Epithelial cell of esophagus (primary cell): ENCODE measurements around the gene MVB12A.

Source experiments
- DNase-seq: peaks from one replicate; pipeline ENCODE4 v3.0.0; 2010; ENCODE audit warnings: low read depth
- H3K4me3 ChIP-seq: 2 replicates; pipeline ENCODE4 v1.5.1; 2011; ENCODE audit warnings: mild to moderate bottlenecking, low read length, control low read depth
- CTCF ChIP-seq: IDR thresholded peaks from 2 replicates; pipeline ENCODE4 v1.5.1; 2011; ENCODE audit warnings: low read depth, mild to moderate bottlenecking, low read length, control low read depth, inconsistent platforms; ENCODE audit not compliant: insufficient read depth; ENCODE audit errors: missing control alignments

MVB12A gene

GRCh38 chr19:17424743-17425365 lies 5.0 kb downstream of the MVB12A start:
- TF ChIP-seq CTCF = peak; percentile 61
- DNase-seq = peak; percentile 36
- H3K4me3 ChIP-seq = no peak overlapping the region

DNA sequence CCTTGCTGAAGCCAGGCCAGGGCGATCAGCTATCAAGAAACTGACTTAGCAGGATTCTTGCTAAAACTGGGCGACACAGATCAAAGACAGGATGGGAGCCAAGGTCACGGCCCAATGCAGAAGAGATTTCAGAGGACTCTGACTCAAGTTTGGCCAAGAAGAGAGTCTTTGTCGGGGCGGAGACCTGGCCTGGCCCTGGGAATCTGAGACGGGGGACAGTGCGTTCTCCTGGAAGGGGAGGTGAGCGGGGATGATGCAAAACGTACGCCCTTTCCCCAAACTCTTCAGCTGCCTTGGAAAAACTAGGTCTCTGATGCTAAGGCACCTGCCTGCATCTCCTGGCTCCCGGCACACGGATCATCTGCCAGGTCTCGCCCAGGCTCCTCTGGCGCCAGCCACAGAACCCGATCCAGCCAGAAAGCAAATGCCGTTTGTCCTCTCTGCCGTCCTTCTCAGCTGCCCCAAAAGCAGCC lies 9.8 kb downstream of the MVB12A start:
- DNase-seq = no peak
- TF ChIP-seq CTCF = no peak
- H3K4me3 ChIP-seq = no peak overlapping the region

DNA sequence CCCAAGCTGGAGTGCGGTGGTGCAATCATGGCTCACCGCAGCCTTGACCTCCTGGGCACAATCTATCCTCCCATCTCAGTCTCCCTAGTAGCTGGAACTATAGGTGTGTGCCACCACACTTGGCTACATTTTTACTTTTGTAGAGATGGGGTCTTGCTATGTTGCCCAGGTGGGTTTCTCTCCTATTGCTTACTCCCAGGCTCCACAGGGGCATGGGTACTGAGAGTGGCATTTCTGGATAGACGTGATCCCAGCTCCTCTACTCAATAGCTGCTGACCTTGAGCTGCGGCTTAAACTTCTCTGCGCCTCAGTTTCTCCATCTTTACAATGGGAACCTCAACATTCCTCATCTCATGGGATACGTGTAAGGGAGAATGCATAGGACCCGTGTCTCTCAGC lies 11.6 kb downstream of the MVB12A start:
- no peak for TF ChIP-seq CTCF
- H3K4me3 ChIP-seq = no peak overlapping the region
- DNase-seq = no peak

GRCh38 chr19:17435218-17435617 lies 15.4 kb downstream of the MVB12A start:
- H3K4me3 ChIP-seq = no peak overlapping the region
- DNase-seq = no peak
- TF ChIP-seq CTCF = no peak

DNA sequence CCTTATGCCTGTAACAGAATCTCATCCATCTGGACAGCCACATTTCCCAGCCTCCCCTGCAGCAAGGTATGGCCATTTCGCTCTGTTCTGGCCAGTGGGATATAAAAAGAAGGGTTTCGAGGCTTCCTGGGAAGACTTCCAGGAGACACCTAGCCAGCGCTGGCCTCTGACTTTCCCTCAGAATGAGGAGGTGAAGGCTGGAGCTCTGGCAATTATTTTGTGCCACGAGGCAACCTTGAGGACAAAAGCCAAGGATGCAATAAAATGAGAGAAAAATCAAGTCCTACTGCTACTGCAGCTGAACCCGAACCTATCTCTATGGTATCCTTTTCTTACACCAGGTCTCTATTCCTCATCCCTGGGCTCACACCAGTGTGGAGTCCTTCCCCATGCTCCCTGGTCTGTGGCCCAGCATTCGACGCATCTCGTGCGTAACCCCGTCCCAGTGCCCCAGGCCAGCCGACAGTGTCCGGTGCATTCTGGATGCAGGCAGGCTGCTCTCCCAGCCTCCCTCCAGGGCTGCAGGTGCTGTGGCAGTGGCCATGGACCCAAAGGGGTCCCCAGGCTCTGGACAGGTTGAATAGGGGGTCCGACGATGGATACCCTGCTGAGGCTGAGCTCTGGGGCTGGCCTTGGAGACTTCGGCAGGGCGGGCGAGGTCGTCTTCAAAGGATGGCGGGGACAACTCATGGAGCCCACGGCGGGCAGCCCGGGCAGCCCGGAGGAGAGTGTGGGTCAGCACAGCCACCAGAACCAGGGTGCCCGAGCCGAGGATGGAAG lies 16.4 kb downstream of the MVB12A start:
- TF ChIP-seq CTCF = no peak
- no peak overlapping the region for H3K4me3 ChIP-seq
- no peak for DNase-seq

DNA sequence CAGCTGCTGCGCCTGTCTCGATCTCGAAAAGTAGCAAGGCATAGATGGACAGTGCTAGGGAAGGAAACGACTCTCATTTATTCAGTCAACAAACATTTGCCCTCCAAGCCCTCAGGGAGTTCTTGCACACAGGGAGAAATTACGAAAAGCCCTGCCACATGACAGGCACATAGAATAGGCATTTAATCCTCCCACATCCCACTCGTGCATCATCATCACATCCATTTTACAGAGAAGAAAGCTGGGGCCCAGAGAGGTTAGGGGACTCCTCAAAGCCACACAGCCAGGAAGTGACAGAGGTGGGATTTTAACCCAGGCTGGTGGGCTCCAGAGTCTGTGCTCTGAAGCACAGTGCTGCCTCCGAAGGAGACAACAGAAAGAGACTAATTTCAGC lies 17.0 kb downstream of the MVB12A start:
- DNase-seq = no peak
- H3K4me3 ChIP-seq = no peak overlapping the region
- no peak for TF ChIP-seq CTCF
